SK-N-SH treated with all-trans-retinoic acid at 6 μM for 48 hours (cell line): ENCODE data around the gene TMTC2.

Experiments
- ATAC-seq: fragments of 200-7000 bp; cut with Tn5 transposase; 3 replicates; pipeline ENCODE4 v1.9.1; 2020; ENCODE audit warnings: mild to moderate bottlenecking, moderate library complexity
- ARNTL ChIP-seq: fragments of 450-650 bp; formaldehyde crosslinking; IDR thresholded peaks from 2 replicates; pipeline ENCODE4 v1.5.0; 2020; ENCODE audit warnings: low read depth, mild to moderate bottlenecking, moderate library complexity, borderline replicate concordance
- ESRRG ChIP-seq: fragments of 250-450 bp; sonication (Bioruptor Pico); IDR thresholded peaks from 2 replicates; pipeline ENCODE4 v1.6.1; 2021; ENCODE audit warnings: mild to moderate bottlenecking
- GLIS3 ChIP-seq: fragments of 250-450 bp; sonication (Bioruptor Pico); IDR thresholded peaks from 2 replicates; pipeline ENCODE4 v1.5.0; 2020; ENCODE audit warnings: mild to moderate bottlenecking, moderate library complexity
- ISL1 ChIP-seq: fragments of 250-450 bp; sonication (Bioruptor Pico); IDR thresholded peaks from 2 replicates; pipeline ENCODE4 v2.1.2; 2022; ENCODE audit warnings: mild to moderate bottlenecking, moderate library complexity
- OSR1 ChIP-seq: fragments of 250-450 bp; sonication (Bioruptor Pico); IDR thresholded peaks from 2 replicates; pipeline ENCODE4 v1.8.0; 2022; ENCODE audit warnings: moderate library complexity, mild to moderate bottlenecking, inconsistent platforms
- PPARA ChIP-seq: fragments of 250-450 bp; sonication (Bioruptor Pico); IDR thresholded peaks from 2 replicates; pipeline ENCODE4 v1.5.0; 2020; ENCODE audit warnings: mild to moderate bottlenecking, borderline replicate concordance
- RARB ChIP-seq: fragments of 250-450 bp; sonication (Bioruptor Pico); IDR thresholded peaks from 2 replicates; pipeline ENCODE4 v1.8.0; 2021; ENCODE audit warnings: mild to moderate bottlenecking, moderate library complexity
- SNAI2 ChIP-seq: fragments of 250-450 bp; sonication (Bioruptor Pico); IDR thresholded peaks from 2 replicates; pipeline ENCODE4 v1.5.0; 2020; ENCODE audit warnings: mild to moderate bottlenecking, moderate library complexity
- TCF4 ChIP-seq: fragments of 250-450 bp; sonication (Bioruptor Pico); IDR thresholded peaks from 2 replicates; pipeline ENCODE4 v1.8.0; 2021; ENCODE audit warnings: mild to moderate bottlenecking, moderate library complexity, borderline replicate concordance
- ZC3H10 ChIP-seq: fragments of 250-450 bp; sonication (Bioruptor Pico); IDR thresholded peaks from 2 replicates; pipeline ENCODE4 v1.5.1; 2021; ENCODE audit warnings: mild to moderate bottlenecking, moderate library complexity
- ZFP3 ChIP-seq: fragments of 250-450 bp; sonication (Bioruptor Pico); IDR thresholded peaks from 2 replicates; pipeline ENCODE4 v1.5.0; 2020; ENCODE audit warnings: mild to moderate bottlenecking, moderate library complexity
- ZFP30 ChIP-seq: fragments of 450-650 bp; formaldehyde crosslinking; IDR thresholded peaks from 2 replicates; pipeline ENCODE4 v1.5.0; 2022; ENCODE audit warnings: mild to moderate bottlenecking, moderate library complexity
- ZNF565 ChIP-seq: fragments of 450-650 bp; formaldehyde crosslinking; conservative IDR thresholded peaks from 2 replicates; pipeline ENCODE4 v1.5.0; 2020; ENCODE audit warnings: low read depth, mild to moderate bottlenecking, moderate library complexity
- ZNF70 ChIP-seq: fragments of 450-650 bp; formaldehyde crosslinking; IDR thresholded peaks from 2 replicates; pipeline ENCODE4 v1.5.0; 2020; ENCODE audit warnings: mild to moderate bottlenecking, moderate library complexity
- ZNF8 ChIP-seq: fragments of 450-650 bp; formaldehyde crosslinking; IDR thresholded peaks from 2 replicates; pipeline ENCODE4 v1.5.0; 2020; ENCODE audit warnings: mild to moderate bottlenecking, moderate library complexity
- TF ChIP-seq, protein P1 (sequence below): fragments of 250-450 bp; sonication (Bioruptor Pico); IDR thresholded peaks from 2 replicates; pipeline ENCODE4 v1.5.1; 2020; ENCODE audit warnings: low read depth, mild to moderate bottlenecking, moderate library complexity
- TF ChIP-seq, protein P2 (sequence below): fragments of 250-450 bp; sonication (Bioruptor Pico); IDR thresholded peaks from 2 replicates; pipeline ENCODE4 v1.8.0; 2020; ENCODE audit warnings: mild to moderate bottlenecking, moderate library complexity, borderline replicate concordance
- TF ChIP-seq, protein P3 (sequence below): fragments of 250-450 bp; sonication (Bioruptor Pico); IDR thresholded peaks from 2 replicates; pipeline ENCODE4 v1.5.0; 2020; ENCODE audit warnings: mild to moderate bottlenecking, moderate library complexity
- TF ChIP-seq, protein P4 (sequence below): fragments of 250-450 bp; sonication (Bioruptor Pico); IDR thresholded peaks from 2 replicates; pipeline ENCODE4 v1.8.0; 2021; ENCODE audit warnings: low read depth, mild to moderate bottlenecking, moderate library complexity, borderline replicate concordance

TMTC2 gene

DNA sequence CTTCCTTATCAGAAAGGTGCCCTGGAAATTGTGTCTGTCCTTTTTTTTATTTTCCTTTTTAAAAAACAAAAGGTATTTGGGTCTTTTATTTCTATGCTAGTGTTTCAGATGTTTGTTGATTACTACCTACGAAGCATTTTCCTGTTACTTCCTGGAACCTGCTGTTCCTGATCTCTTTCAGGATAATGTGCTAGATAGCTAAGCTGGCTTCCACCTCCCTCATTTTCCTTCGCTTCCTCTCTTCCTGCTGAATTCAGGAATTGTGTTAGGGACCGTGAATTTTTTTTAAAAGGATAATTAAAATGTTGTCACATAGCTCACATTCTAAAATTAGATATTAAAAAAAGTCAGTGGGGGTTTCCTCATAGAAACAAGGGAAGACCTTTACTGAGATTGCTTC is 27.7 kb downstream of the TMTC2 start (continued):
- TF ChIP-seq, protein P1, sequence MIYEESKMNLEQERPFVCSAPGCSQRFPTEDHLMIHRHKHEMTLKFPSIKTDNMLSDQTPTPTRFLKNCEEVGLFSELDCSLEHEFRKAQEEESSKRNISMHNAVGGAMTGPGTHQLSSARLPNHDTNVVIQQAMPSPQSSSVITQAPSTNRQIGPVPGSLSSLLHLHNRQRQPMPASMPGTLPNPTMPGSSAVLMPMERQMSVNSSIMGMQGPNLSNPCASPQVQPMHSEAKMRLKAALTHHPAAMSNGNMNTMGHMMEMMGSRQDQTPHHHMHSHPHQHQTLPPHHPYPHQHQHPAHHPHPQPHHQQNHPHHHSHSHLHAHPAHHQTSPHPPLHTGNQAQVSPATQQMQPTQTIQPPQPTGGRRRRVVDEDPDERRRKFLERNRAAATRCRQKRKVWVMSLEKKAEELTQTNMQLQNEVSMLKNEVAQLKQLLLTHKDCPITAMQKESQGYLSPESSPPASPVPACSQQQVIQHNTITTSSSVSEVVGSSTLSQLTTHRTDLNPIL (CRISPR knock-in tag): no peak

DNA sequence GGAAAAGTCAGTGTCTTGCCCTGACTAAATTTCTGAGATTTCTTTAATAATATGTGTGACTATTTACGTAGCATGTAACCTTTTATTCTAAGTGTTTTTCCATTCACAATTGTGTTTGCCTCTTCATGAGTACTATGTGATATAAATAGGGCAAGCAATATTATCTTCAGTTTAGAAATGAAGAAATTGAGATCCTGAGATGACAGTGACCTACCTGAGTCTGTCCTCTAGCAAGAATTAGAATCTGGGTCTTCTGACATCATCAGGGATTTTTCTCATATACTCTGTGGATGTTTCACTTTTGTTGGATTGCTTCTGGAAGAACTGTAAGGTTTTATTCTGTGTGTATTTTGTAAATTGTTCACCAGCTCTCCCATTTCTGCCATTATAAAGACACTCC is 35.0 kb downstream of the TMTC2 start:
- no peak for ATAC-seq
- no peak for TF ChIP-seq ZFP3 (CRISPR knock-in tag)
- TF ChIP-seq, protein P1 (CRISPR knock-in tag): no peak
- no peak for TF ChIP-seq ZC3H10 (CRISPR knock-in tag)
- TF ChIP-seq ZNF565 (CRISPR knock-in tag): no peak
- TF ChIP-seq RARB (CRISPR knock-in tag): no peak
- no peak for TF ChIP-seq GLIS3 (CRISPR knock-in tag)
- no peak for TF ChIP-seq ESRRG (CRISPR knock-in tag)
- no peak for TF ChIP-seq OSR1

DNA sequence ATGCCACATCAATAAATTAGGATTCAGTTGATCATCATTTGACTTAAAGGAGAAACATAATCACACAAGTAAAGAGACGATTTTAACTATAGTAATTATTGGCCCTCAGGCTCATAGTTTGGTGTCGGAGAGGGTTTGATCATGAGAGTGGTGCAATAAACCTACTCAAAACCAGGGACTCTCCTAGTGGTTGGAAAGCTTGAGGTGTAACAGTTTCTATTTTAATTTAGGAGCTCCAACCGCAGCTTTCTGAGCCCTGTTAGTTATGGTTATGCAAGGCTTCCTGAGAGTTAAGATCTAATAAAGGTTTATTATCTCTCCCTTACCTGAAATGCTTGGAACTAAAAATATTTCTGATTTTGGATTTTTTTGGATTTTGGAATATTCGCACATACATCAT is 36.4 kb downstream of the TMTC2 start:
- TF ChIP-seq SNAI2 (CRISPR knock-in tag): no peak
- no peak for TF ChIP-seq ISL1
- no peak for TF ChIP-seq ZFP30 (CRISPR knock-in tag)
- TF ChIP-seq ESRRG (CRISPR knock-in tag): no peak
- no peak for TF ChIP-seq ARNTL (CRISPR knock-in tag)
- TF ChIP-seq RARB (CRISPR knock-in tag): no peak
- TF ChIP-seq, protein P2, sequence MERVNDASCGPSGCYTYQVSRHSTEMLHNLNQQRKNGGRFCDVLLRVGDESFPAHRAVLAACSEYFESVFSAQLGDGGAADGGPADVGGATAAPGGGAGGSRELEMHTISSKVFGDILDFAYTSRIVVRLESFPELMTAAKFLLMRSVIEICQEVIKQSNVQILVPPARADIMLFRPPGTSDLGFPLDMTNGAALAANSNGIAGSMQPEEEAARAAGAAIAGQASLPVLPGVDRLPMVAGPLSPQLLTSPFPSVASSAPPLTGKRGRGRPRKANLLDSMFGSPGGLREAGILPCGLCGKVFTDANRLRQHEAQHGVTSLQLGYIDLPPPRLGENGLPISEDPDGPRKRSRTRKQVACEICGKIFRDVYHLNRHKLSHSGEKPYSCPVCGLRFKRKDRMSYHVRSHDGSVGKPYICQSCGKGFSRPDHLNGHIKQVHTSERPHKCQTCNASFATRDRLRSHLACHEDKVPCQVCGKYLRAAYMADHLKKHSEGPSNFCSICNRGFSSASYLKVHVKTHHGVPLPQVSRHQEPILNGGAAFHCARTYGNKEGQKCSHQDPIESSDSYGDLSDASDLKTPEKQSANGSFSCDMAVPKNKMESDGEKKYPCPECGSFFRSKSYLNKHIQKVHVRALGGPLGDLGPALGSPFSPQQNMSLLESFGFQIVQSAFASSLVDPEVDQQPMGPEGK (CRISPR knock-in tag): no peak
- no peak for TF ChIP-seq PPARA (CRISPR knock-in tag)
- no peak for TF ChIP-seq OSR1
- TF ChIP-seq, protein P3, sequence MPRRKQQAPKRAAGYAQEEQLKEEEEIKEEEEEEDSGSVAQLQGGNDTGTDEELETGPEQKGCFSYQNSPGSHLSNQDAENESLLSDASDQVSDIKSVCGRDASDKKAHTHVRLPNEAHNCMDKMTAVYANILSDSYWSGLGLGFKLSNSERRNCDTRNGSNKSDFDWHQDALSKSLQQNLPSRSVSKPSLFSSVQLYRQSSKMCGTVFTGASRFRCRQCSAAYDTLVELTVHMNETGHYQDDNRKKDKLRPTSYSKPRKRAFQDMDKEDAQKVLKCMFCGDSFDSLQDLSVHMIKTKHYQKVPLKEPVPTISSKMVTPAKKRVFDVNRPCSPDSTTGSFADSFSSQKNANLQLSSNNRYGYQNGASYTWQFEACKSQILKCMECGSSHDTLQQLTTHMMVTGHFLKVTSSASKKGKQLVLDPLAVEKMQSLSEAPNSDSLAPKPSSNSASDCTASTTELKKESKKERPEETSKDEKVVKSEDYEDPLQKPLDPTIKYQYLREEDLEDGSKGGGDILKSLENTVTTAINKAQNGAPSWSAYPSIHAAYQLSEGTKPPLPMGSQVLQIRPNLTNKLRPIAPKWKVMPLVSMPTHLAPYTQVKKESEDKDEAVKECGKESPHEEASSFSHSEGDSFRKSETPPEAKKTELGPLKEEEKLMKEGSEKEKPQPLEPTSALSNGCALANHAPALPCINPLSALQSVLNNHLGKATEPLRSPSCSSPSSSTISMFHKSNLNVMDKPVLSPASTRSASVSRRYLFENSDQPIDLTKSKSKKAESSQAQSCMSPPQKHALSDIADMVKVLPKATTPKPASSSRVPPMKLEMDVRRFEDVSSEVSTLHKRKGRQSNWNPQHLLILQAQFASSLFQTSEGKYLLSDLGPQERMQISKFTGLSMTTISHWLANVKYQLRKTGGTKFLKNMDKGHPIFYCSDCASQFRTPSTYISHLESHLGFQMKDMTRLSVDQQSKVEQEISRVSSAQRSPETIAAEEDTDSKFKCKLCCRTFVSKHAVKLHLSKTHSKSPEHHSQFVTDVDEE: no peak
- TF ChIP-seq GLIS3 (CRISPR knock-in tag): no peak
- TF ChIP-seq ZNF565 (CRISPR knock-in tag): no peak
- TF ChIP-seq ZNF8 (CRISPR knock-in tag): no peak
- no peak for TF ChIP-seq TCF4 (CRISPR knock-in tag)
- no peak for ATAC-seq

DNA sequence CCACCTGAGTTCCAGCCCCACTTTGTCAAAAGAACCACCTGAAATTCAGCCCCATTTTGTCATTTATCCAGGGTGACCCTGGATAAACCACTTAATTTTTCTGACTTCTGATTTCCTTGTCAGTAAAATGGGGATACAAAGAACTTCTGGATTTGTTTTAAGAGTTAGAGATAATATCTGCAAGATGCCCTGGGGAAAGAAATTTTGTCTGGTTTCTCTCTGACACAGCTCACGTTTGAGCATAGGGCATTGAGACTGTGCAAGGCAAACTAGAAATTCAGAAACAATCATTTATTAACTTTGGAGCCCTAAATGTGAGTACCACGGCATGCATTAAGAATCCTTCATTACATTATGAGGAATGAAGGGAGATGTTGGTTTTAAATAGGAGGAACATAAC is 37.2 kb downstream of the TMTC2 start:
- no peak for ATAC-seq
- no peak for TF ChIP-seq RARB (CRISPR knock-in tag)
- no peak for TF ChIP-seq ARNTL (CRISPR knock-in tag)

DNA sequence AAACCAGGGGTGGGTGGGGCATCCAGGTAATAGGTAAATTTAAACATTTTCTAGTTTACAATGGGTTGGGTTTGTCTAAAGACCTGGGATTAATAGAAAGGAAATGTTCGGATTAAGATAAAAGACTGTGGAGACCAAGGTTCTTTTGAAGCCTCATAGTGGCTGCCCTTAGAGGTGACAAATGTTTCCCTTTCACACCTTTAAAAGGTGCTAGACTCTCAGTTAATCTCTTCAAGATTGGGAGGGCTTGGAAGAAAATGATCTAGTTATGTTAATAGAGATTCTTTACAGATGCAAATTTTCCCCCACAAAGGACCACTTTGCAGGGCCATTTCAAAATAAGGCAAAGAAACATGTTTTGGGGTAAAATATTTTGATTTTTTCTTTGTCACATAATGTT is 39.0 kb downstream of the TMTC2 start:
- ATAC-seq: no peak

More for the DNA sequence above, 39.0 kb downstream of the TMTC2 start:
- TF ChIP-seq ESRRG (CRISPR knock-in tag) (no peak), ZFP30 (CRISPR knock-in tag) (no peak), PPARA (CRISPR knock-in tag) (no peak), ZNF565 (CRISPR knock-in tag) (no peak), RARB (CRISPR knock-in tag) (no peak), SNAI2 (CRISPR knock-in tag) (no peak), ARNTL (CRISPR knock-in tag) (no peak), ZNF70 (CRISPR knock-in tag) (no peak)
- TF ChIP-seq, protein P2 (CRISPR knock-in tag): no peak
- TF ChIP-seq, protein P3: no peak
- TF ChIP-seq, protein P4, sequence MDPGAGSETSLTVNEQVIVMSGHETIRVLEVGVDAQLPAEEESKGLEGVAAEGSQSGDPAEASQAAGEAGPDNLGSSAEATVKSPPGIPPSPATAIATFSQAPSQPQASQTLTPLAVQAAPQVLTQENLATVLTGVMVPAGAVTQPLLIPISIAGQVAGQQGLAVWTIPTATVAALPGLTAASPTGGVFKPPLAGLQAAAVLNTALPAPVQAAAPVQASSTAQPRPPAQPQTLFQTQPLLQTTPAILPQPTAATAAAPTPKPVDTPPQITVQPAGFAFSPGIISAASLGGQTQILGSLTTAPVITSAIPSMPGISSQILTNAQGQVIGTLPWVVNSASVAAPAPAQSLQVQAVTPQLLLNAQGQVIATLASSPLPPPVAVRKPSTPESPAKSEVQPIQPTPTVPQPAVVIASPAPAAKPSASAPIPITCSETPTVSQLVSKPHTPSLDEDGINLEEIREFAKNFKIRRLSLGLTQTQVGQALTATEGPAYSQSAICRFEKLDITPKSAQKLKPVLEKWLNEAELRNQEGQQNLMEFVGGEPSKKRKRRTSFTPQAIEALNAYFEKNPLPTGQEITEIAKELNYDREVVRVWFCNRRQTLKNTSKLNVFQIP (CRISPR knock-in tag): no peak
